Testis (tissue), 2 donors: ENCODE measurements around the gene GRIK4.

Experiments used
- CTCF ChIP-seq, 3 experiments: fragments of 450-650 bp in 2 of 3; fragments of 200-600 bp in 1 of 3; sonication (generic) in 1 of 3; IDR thresholded peaks; one replicate each; pipeline ENCODE4 v1.5.1; 2016 to 2019; ENCODE audit warnings: antibody characterized with exemption in 3 of 3, mild to moderate bottlenecking in 2 of 3, moderate library complexity in 1 of 3
- POLR2A ChIP-seq: fragments of 450-650 bp; IDR thresholded peaks from one replicate; pipeline ENCODE4 v1.6.1; 2017; ENCODE audit warnings: antibody characterized with exemption, mild to moderate bottlenecking, moderate library complexity

GRCh38 chr11:120581313-120581712 lies 69.8 kb downstream of the GRIK4 start:
- TF ChIP-seq POLR2A (no peak), CTCF (IDR thresholded peaks at IDR 0.05) (no peak)
